IPS-15b (cell line): Measurements from ENCODE around the gene SGCD.

Source experiments
- H3K27me3 ChIP-seq: one replicate; pipeline ENCODE4 v1.6.1; 2013; ENCODE audit warnings: low read length; ENCODE audit not compliant: control insufficient read depth, insufficient read depth
- H3K36me3 ChIP-seq: one replicate; pipeline ENCODE4 v1.6.1; 2013; ENCODE audit warnings: low read length; ENCODE audit not compliant: control insufficient read depth, insufficient read depth
- H3K4me1 ChIP-seq: one replicate; pipeline ENCODE4 v1.6.1; 2013; ENCODE audit warnings: mild to moderate bottlenecking, low read length; ENCODE audit not compliant: control insufficient read depth, insufficient read depth
- H3K4me3 ChIP-seq: one replicate; pipeline ENCODE4 v1.5.1; 2013; ENCODE audit warnings: low read depth, low read length
- H3K9ac ChIP-seq: one replicate; pipeline ENCODE4 v1.6.1; 2013; ENCODE audit warnings: low read depth, mild to moderate bottlenecking, low read length
- H3K9me3 ChIP-seq: one replicate; pipeline ENCODE4 v1.6.1; 2013; ENCODE audit warnings: mild to moderate bottlenecking, low read length; ENCODE audit not compliant: control insufficient read depth, insufficient read depth

The SGCD gene

GRCh38 chr5:156407251-156407650 is 80.3 kb downstream of the SGCD start:
- Histone ChIP-seq H3K27me3 (no peaks in the 10 kb centered on the region), H3K4me1 (peaks cover 4% of the 10 kb centered on the region), H3K9me3 (no peaks in the 10 kb centered on the region), H3K36me3 (no peaks in the 10 kb centered on the region), H3K9ac (no peak overlapping the region), H3K4me3 (no peak overlapping the region)

- no peaks in the 10 kb centered on the region for H3K27me3 ChIP-seq
- no peak overlapping the region for H3K4me3 ChIP-seq
- no peaks in the 10 kb centered on the region for H3K9me3 ChIP-seq
- H3K36me3 ChIP-seq = no peaks in the 10 kb centered on the region
- no peaks in the 10 kb centered on the region for H3K4me1 ChIP-seq
- H3K9ac ChIP-seq = no peak overlapping the region
These were observed 82.9 kb downstream of the SGCD start for GRCh38 chr5:156409834-156410233.

GRCh38 chr5:156411185-156411613 is 84.2 kb downstream of the SGCD start:
- H3K36me3 ChIP-seq = no peaks in the 10 kb centered on the region
- no peak overlapping the region for H3K9ac ChIP-seq
- no peaks in the 10 kb centered on the region for H3K9me3 ChIP-seq
- H3K27me3 ChIP-seq = no peaks in the 10 kb centered on the region
- no peak overlapping the region for H3K4me3 ChIP-seq
- H3K4me1 ChIP-seq = no peaks in the 10 kb centered on the region

GRCh38 chr5:156411957-156412356 is 85.0 kb downstream of the SGCD start:
- Histone ChIP-seq H3K36me3 (no peaks in the 10 kb centered on the region), H3K4me1 (no peaks in the 10 kb centered on the region), H3K9me3 (no peaks in the 10 kb centered on the region), H3K27me3 (no peaks in the 10 kb centered on the region), H3K4me3 (no peak overlapping the region), H3K9ac (no peak overlapping the region)

GRCh38 chr5:156414391-156414790 is 87.4 kb downstream of the SGCD start:
- H3K9me3 ChIP-seq = no peaks in the 10 kb centered on the region
- no peaks in the 10 kb centered on the region for H3K36me3 ChIP-seq
- H3K27me3 ChIP-seq = no peaks in the 10 kb centered on the region
- no peak overlapping the region for H3K4me3 ChIP-seq
- no peaks in the 10 kb centered on the region for H3K4me1 ChIP-seq
- H3K9ac ChIP-seq = no peak overlapping the region

GRCh38 chr5:156419661-156420060 is 92.7 kb downstream of the SGCD start:
- Histone ChIP-seq H3K27me3 (no peaks in the 10 kb centered on the region), H3K36me3 (no peaks in the 10 kb centered on the region)

GRCh38 chr5:156420665-156421064 is 93.7 kb downstream of the SGCD start:
- no peak overlapping the region for H3K4me3 ChIP-seq

More at GRCh38 chr5:156419661-156420060, 92.7 kb downstream of the SGCD start:
- H3K9ac ChIP-seq = no peak overlapping the region
- no peaks in the 10 kb centered on the region for H3K9me3 ChIP-seq
- no peak overlapping the region for H3K4me3 ChIP-seq
- H3K4me1 ChIP-seq = peaks cover 22% of the 10 kb centered on the region

GRCh38 chr5:156421798-156422197 is 94.8 kb downstream of the SGCD start:
- Histone ChIP-seq H3K4me1 (peaks cover 22% of the 10 kb centered on the region), H3K9me3 (no peaks in the 10 kb centered on the region), H3K27me3 (no peaks in the 10 kb centered on the region), H3K36me3 (no peaks in the 10 kb centered on the region), H3K4me3 (no peak overlapping the region), H3K9ac (no peak overlapping the region)

More at GRCh38 chr5:156420665-156421064, 93.7 kb downstream of the SGCD start:
- no peaks in the 10 kb centered on the region for H3K27me3 ChIP-seq
- peaks cover 22% of the 10 kb centered on the region for H3K4me1 ChIP-seq
- no peak overlapping the region for H3K9ac ChIP-seq
- H3K9me3 ChIP-seq = no peaks in the 10 kb centered on the region
- H3K36me3 ChIP-seq = no peaks in the 10 kb centered on the region

GRCh38 chr5:156423597-156423996 is 96.6 kb downstream of the SGCD start:
- Histone ChIP-seq H3K36me3 (no peaks in the 10 kb centered on the region), H3K9ac (no peak overlapping the region), H3K27me3 (no peaks in the 10 kb centered on the region), H3K9me3 (no peaks in the 10 kb centered on the region), H3K4me1 (peaks cover 22% of the 10 kb centered on the region), H3K4me3 (no peak overlapping the region)

- H3K4me1 ChIP-seq = peaks cover 4% of the 10 kb centered on the region
- no peaks in the 10 kb centered on the region for H3K27me3 ChIP-seq
- no peak overlapping the region for H3K4me3 ChIP-seq
- no peaks in the 10 kb centered on the region for H3K9me3 ChIP-seq
- no peak overlapping the region for H3K9ac ChIP-seq
- H3K36me3 ChIP-seq = no peaks in the 10 kb centered on the region
These were observed 100.4 kb downstream of the SGCD start for GRCh38 chr5:156427315-156427714.

GRCh38 chr5:156431956-156432829 is 105.2 kb downstream of the SGCD start:
- Histone ChIP-seq H3K4me1 (no peaks in the 10 kb centered on the region), H3K4me3 (no peak overlapping the region), H3K9me3 (no peaks in the 10 kb centered on the region), H3K27me3 (no peaks in the 10 kb centered on the region), H3K36me3 (no peaks in the 10 kb centered on the region), H3K9ac (no peak overlapping the region)

- no peaks in the 10 kb centered on the region for H3K4me1 ChIP-seq
- H3K27me3 ChIP-seq = no peaks in the 10 kb centered on the region
- H3K36me3 ChIP-seq = no peaks in the 10 kb centered on the region
- no peak overlapping the region for H3K4me3 ChIP-seq
- no peaks in the 10 kb centered on the region for H3K9me3 ChIP-seq
- H3K9ac ChIP-seq = no peak overlapping the region
These were observed 105.8 kb downstream of the SGCD start for GRCh38 chr5:156432830-156433105.
